ENCODE results near the gene MAPT. TPM values are rescaled to one million over a fixed set of nuclear protein-coding genes. Genes with fewer than 3 reads are reported as not detected.
"Not testable (repeated sequence)": the region's sequence is repeated elsewhere in the genome, so short reads cannot be mapped to it uniquely, and the experiment has no call there.

The MAPT gene
- polyA plus RNA-seq, 1 experiment: 0.16 TPM

- no peak for DNase-seq (ENCODE audit: low read depth)
Observed at GRCh38 chr17:46020023-46020761, 125.8 kb downstream of the MAPT start.

GRCh38 chr17:46020998-46021397 is 126.6 kb downstream of the MAPT start:
- CTCF ChIA-PET: interaction anchor here (0.7 to 2.4 kb wide), 4 partner anchors 10 to 24 kb away, joined by 3 to 10 read pairs (median 3); no protein-coding TSS in a partner anchor
- POLR2A ChIA-PET: no interaction called here
- TF ChIP-seq, protein P1, sequence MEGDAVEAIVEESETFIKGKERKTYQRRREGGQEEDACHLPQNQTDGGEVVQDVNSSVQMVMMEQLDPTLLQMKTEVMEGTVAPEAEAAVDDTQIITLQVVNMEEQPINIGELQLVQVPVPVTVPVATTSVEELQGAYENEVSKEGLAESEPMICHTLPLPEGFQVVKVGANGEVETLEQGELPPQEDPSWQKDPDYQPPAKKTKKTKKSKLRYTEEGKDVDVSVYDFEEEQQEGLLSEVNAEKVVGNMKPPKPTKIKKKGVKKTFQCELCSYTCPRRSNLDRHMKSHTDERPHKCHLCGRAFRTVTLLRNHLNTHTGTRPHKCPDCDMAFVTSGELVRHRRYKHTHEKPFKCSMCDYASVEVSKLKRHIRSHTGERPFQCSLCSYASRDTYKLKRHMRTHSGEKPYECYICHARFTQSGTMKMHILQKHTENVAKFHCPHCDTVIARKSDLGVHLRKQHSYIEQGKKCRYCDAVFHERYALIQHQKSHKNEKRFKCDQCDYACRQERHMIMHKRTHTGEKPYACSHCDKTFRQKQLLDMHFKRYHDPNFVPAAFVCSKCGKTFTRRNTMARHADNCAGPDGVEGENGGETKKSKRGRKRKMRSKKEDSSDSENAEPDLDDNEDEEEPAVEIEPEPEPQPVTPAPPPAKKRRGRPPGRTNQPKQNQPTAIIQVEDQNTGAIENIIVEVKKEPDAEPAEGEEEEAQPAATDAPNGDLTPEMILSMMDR (IDR thresholded peaks at IDR 0.05; ENCODE audit: insufficient read depth, low read depth, low read length): no peak

More at GRCh38 chr17:46020023-46020761, 125.8 kb downstream of the MAPT start:
- H3K27me3 ChIP-seq (ENCODE audit: control insufficient read depth, insufficient read depth, low read length): no peaks in the 10 kb centered on the region
- POLR2A ChIA-PET: no interaction called here
- CTCF ChIA-PET: interaction anchor here (1.1 to 2.4 kb wide), 5 partner anchors 14 to 25 kb away, joined by 3 to 10 read pairs (median 4); no protein-coding TSS in a partner anchor
- TF ChIP-seq, protein P1 (IDR thresholded peaks at IDR 0.05; ENCODE audit: insufficient read depth, low read depth, low read length): no peak
- no peak overlapping the region for H3K4me3 ChIP-seq (ENCODE audit: low read depth, low read length)
- H3K36me3 ChIP-seq (ENCODE audit: control insufficient read depth, insufficient read depth, low read length): no peaks in the 10 kb centered on the region

DNA sequence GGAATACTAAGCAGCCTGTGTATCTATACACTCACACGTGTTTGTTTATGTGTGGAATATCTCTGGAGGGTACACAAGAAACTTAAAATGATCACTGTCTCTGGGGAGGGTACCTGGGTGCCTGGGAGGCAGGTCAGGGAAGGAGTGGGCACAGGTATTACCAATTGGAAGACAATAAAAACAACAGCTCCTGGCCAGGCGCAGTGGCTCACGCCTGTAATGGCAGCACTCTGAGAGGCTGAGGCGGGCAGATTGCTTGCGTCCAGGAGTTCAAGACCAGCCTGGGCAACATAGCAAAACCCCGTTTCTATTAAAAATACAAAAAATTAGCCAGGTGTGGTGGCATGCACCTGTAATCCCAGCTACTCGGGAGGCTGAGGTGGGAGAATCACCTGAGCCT is 129.0 kb downstream of the MAPT start:
- DNase-seq (ENCODE audit: low read depth); H3K27me3 ChIP-seq (ENCODE audit: control insufficient read depth, insufficient read depth, low read length); H3K36me3 ChIP-seq (ENCODE audit: control insufficient read depth, insufficient read depth, low read length); H3K4me3 ChIP-seq (ENCODE audit: low read depth, low read length); POLR2A ChIA-PET: not testable (repeated sequence)
- CTCF ChIA-PET: interaction anchor here (2.2 kb wide), 1 partner anchor 21 kb away, joined by 5 read pairs; no protein-coding TSS in a partner anchor

More at GRCh38 chr17:46020998-46021397, 126.6 kb downstream of the MAPT start:
- H3K27me3 ChIP-seq (ENCODE audit: control insufficient read depth, insufficient read depth, low read length): no peaks in the 10 kb centered on the region
- no peak for DNase-seq (ENCODE audit: low read depth)
- H3K4me3 ChIP-seq (ENCODE audit: low read depth, low read length): no peak overlapping the region
- no peaks in the 10 kb centered on the region for H3K36me3 ChIP-seq (ENCODE audit: control insufficient read depth, insufficient read depth, low read length)

GRCh38 chr17:46023783-46024388 is 129.5 kb downstream of the MAPT start:
- CTCF ChIA-PET: interaction anchor here (2.2 kb wide), 1 partner anchor 20 kb away, joined by 5 read pairs; no protein-coding TSS in a partner anchor
- no peak for DNase-seq (ENCODE audit: low read depth)
- TF ChIP-seq, protein P1 (IDR thresholded peaks at IDR 0.05; ENCODE audit: insufficient read depth, low read depth, low read length): no peak
- peaks cover 7% of the 10 kb centered on the region for H3K36me3 ChIP-seq (ENCODE audit: control insufficient read depth, insufficient read depth, low read length)
- POLR2A ChIA-PET: no interaction called here
- no peak overlapping the region for H3K4me3 ChIP-seq (ENCODE audit: low read depth, low read length)
- no peaks in the 10 kb centered on the region for H3K27me3 ChIP-seq (ENCODE audit: control insufficient read depth, insufficient read depth, low read length)

DNA sequence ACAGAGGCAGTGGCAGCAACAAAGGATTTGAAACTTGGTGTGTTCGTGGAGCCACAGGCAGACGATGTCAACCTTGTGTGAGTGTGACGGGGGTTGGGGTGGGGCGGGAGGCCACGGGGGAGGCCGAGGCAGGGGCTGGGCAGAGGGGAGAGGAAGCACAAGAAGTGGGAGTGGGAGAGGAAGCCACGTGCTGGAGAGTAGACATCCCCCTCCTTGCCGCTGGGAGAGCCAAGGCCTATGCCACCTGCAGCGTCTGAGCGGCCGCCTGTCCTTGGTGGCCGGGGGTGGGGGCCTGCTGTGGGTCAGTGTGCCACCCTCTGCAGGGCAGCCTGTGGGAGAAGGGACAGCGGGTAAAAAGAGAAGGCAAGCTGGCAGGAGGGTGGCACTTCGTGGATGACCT is 130.2 kb downstream of the MAPT start:
- Histone ChIP-seq H3K4me3 (ENCODE audit: low read depth, low read length) (no peak overlapping the region), H3K36me3 (ENCODE audit: control insufficient read depth, insufficient read depth, low read length) (peaks cover 7% of the 10 kb centered on the region), H3K27me3 (ENCODE audit: control insufficient read depth, insufficient read depth, low read length) (no peaks in the 10 kb centered on the region)
- POLR2A ChIA-PET: no interaction called here
- TF ChIP-seq, protein P1 (IDR thresholded peaks at IDR 0.05; ENCODE audit: insufficient read depth, low read depth, low read length): no peak
- CTCF ChIA-PET: interaction anchor here (2.2 kb wide), 1 partner anchor 20 kb away, joined by 5 read pairs; no protein-coding TSS in a partner anchor
- no peak for DNase-seq (ENCODE audit: low read depth)
